Activated CD8-positive, alpha-beta memory T cell treated with anti-CD3 and anti-CD28 coated beads for 4 hours (primary cell): ENCODE results near the gene MRPL23.

Source experiments
- DNase-seq, 2 donors: peaks; one replicate each; pipeline ENCODE4 v3.0.0-alpha.2; 2020; ENCODE audit warnings: low read depth in 2 of 2

Gene MRPL23

DNA sequence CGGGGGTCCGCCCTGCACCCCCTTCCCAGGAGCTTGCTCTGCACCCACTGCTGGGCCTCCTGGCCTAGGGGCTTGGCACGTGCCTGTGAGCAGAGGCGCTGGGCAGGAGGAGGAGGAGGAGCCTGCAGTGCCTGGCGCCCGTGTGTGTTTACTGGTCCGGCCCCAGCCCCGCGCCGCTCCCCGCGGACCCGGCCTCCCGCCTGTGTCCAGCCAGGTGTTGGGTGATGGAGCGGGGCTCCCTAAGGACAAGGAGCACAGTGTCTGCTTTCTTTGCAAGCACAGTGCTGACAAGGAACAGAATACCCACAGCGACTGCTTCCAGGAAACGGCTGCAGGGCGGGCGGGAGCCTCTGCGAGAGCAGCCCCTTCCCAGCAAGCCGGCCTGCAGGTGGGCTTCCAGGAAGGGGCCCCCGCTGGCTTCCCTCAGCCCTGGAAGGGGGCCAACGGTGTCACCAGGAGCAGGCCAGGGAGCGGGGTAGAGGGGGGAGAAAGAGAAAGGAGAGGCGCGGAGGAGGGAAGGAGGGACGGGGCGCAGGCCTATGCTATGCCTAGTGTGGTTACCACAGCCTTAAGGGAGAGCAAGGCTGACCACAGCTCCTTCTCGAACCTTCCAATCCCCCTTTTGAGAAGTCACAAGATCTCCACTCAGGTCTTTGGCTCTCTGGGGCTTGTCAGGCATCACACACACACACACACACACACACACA, 43.9 kb downstream of the MRPL23 start:
- DNase-seq = no peak

DNA sequence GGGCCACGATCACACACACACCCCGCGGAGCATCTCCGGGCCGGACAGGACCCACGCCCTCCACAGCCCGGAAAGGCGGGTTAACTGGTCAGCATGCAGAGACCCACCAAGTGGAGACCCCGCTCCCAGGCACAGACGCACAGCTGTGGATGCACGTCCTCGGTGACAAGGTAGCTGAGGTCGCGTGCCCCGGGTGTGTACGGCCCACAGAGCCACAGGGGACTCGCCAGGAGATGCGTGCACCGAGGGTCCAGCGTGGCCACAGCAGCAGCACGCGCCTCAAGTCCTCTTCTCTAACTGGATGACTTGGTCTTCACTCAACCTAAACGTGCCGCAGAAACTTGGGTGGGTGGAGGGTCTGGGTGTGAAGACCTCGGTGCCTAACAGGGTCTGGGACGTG, 45.0 kb downstream of the MRPL23 start:
- DNase-seq = no peak

- DNase-seq = no peak
Measured at GRCh38 chr11:1994121-1994520, 47.0 kb downstream of the MRPL23 start.

DNA sequence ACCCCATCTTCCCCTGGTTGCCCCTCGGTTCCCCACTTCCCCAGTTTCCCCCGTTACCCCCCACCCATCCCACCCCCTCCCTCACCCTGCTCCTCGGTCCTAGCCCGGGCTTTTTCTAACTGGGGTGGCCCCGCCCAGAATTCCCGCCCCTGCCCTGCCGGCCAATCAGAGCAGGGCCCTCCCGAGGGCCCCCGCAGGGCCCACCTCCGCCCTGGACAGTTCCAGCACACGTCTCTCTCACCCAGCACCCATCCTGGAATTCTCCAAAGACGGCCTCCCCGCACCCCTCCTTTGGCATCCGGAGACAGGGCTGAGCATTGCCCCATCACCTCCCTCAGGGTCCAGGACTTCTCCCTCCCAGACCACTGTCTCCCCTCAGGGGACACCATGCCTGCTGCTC, 50.6 kb downstream of the MRPL23 start, which contains the start of gene H19:
Gene H19, minus strand, starts transcription at position 88 of the 400 bp plus-strand sequence.
- no peak for DNase-seq

GRCh38 chr11:1998290-1998689, 51.2 kb downstream of the MRPL23 start:
- no peak for DNase-seq

DNA sequence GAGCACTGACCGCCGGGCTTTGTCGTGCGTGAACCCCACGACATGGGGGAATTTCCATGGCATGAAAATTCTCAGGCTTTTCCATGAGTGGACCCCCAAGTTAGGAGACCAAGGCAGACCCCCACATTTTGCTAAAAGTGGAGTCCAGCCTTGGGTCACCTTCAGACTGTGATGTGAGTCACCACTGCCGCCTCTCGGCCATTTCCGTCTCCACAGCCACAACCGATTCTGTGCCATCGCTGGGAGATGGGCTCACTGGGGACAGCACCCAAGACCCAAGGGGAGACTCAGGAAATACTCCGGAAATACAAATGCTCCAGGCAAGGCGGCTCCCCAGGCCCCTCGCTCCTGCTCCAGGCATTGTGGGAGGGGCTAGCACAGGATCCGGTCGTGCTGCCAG, 51.7 kb downstream of the MRPL23 start:
- no peak for DNase-seq

- no peak for DNase-seq
Measured at GRCh38 chr11:2002042-2002776, 55.1 kb downstream of the MRPL23 start.

DNA sequence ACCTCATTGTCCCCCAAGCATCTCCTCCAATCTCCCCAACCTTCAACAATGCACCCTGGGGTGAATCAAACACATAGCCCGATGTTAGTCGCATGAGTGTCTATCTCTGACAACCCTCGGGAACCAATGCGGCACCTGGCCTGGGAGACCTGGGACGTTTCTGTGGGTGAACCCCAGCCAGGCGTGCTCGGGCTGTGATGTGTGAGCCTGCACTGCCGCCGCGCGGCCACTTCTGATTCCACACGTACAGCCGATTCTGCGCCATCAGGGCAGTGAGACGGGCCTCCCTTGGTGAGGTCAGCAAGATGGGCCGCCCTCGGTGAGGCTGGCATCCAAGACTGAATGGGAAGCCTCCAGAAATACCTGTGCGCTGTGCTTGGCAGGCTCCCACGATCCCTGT, 55.7 kb downstream of the MRPL23 start:
- DNase-seq = no peak

- DNase-seq = no peak
Measured at GRCh38 chr11:2004466-2004865, 57.3 kb downstream of the MRPL23 start.
